AG10803 (cell line): ENCODE data around the gene KDM4B.

ENCODE experiments used
- DNase-seq: peaks from one replicate; pipeline ENCODE4 v3.0.0; 2010; ENCODE audit warnings: low read depth
- H3K4me3 ChIP-seq: 2 replicates; pipeline ENCODE4 v1.5.1; 2011; ENCODE audit warnings: mild to moderate bottlenecking, low read length, control low read depth
- CTCF ChIP-seq: conservative IDR thresholded peaks from 2 replicates; pipeline ENCODE4 v1.5.1; 2011; ENCODE audit warnings: mild to moderate bottlenecking, low read length, control low read depth, inconsistent platforms

Gene KDM4B

GRCh38 chr19:5093948-5094718, 125.2 kb downstream of the KDM4B start:
- DNase-seq = no peak
- no peak for TF ChIP-seq CTCF
- H3K4me3 ChIP-seq = no peak overlapping the region

- no peak for TF ChIP-seq CTCF
- H3K4me3 ChIP-seq = no peak overlapping the region
- no peak for DNase-seq
Measured at GRCh38 chr19:5094768-5095567, 126.1 kb downstream of the KDM4B start.

DNA sequence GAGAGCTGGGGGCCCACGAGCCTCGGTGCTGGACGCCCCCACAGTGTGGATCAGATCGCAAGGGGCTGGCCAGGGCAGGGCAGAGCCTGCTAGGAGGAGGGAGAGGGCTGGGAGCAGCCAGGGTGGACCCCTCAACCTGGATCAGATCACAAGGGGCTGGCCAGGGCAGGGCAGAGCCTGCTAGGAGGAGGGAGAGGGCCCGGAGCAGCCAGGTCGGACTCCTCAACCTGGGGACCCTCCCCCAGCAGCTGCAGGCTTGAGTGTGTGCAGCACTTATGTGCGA, 126.6 kb downstream of the KDM4B start:
- TF ChIP-seq CTCF = no peak
- DNase-seq = no peak
- no peak overlapping the region for H3K4me3 ChIP-seq

DNA sequence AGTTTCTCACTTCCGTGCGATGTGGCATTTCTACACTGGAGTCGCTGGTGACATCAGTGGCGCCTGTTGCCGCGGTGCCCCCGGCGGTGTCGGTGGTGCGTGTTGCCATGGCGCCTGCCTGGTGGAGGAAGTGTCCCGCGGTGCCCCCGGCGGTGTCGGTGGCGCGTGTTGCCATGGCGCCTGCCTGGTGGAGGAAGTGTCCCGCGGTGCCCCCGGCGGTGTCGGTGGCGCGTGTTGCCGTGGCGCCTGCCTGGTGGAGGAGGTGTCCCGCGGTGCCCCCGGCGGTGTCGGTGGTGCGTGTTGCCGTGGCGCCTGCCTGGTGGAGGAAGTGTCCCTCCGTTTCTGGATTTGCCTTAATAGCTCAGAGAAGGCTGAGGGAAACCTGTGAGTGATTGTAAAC, 127.6 kb downstream of the KDM4B start:
- H3K4me3 ChIP-seq = no peak overlapping the region
- no peak for DNase-seq
- TF ChIP-seq CTCF = no peak

- H3K4me3 ChIP-seq = no peak overlapping the region
- DNase-seq = no peak
- no peak for TF ChIP-seq CTCF
Measured at GRCh38 chr19:5097331-5097930, 128.5 kb downstream of the KDM4B start.

DNA sequence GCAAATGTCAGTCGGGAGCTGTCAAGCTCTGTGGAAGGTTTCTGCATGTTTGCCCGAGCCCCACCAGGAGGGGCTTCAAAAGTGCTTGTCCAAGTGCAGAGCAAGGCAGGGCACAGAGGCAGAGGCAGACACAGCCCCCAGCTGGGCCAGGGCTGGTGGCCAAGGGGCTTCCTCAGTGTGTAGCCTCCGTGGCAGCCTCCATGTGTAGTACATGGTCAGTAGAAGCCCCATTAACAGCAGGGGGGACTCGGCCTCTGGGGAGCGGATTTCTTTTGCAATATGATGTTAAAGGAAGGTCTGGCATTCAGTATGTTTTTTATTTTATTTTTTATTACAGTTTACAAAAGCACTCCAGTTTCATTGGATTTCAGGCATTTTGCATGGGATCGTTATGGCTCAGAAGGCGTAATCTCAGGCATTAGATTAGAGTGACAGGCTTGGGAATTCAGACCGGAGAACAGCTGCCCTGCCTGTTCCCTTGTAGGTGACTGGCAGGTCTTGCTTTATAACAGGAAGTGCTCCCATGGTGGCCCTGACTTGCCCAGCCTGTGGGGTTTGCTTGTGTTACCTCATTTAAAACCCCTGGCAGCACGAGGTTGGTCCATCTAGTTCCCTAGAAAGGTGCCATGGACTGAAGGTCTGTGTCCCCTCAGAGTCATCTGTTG, 129.2 kb downstream of the KDM4B start:
- no peak for DNase-seq
- no peak overlapping the region for H3K4me3 ChIP-seq
- no peak for TF ChIP-seq CTCF
